ENCODE results near the gene MST1.

Gene MST1

DNA sequence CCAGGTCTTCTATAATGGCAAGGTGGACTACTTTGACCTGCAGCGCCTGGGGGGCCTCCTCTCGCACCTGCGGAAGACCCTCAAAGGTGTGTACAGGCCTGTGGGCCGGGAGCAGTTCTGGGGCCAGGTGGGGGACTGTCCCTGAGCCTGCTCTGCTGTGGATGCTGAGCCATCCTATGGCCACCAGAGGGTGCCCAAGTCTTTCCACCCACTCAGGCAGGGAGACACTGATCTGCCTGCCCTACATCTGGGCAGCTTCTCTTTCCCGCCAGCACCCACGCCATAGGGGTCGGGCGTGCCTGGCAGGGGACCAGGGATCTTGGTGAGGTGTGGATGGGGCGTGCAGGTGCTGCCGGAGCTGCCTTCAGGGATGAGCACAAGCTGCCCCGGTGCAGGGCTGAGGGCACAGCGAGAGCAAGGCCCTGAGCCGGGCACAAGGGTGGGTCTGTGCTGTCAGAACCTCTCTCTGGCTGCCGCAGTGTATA is 14.2 kb upstream of the MST1 start (continued):
- TF ChIP-seq IKZF3 (tag by site-specific recombination; IDR thresholded peaks at IDR 0.05) (no peak), ZNF174 (tag by site-specific recombination; IDR thresholded peaks at IDR 0.05) (no peak), ZNF239 (tag by site-specific recombination; IDR thresholded peaks at IDR 0.05) (no peak), ZNF621 (tag by site-specific recombination; IDR thresholded peaks at IDR 0.05) (no peak), OVOL3 (tag by site-specific recombination; IDR thresholded peaks at IDR 0.05) (no peak), BCL11A (tag by site-specific recombination; IDR thresholded peaks at IDR 0.05; ENCODE audit: low read depth) (no peak), ZNF23 (tag by site-specific recombination; IDR thresholded peaks at IDR 0.05; ENCODE audit: borderline replicate concordance) (no peak), ZNF350 (tag by site-specific recombination; IDR thresholded peaks at IDR 0.05) (no peak), ZNF76 (tag by site-specific recombination; IDR thresholded peaks at IDR 0.05; ENCODE audit: borderline replicate concordance, low read depth) (no peak)
- TF ChIP-seq, protein P1, sequence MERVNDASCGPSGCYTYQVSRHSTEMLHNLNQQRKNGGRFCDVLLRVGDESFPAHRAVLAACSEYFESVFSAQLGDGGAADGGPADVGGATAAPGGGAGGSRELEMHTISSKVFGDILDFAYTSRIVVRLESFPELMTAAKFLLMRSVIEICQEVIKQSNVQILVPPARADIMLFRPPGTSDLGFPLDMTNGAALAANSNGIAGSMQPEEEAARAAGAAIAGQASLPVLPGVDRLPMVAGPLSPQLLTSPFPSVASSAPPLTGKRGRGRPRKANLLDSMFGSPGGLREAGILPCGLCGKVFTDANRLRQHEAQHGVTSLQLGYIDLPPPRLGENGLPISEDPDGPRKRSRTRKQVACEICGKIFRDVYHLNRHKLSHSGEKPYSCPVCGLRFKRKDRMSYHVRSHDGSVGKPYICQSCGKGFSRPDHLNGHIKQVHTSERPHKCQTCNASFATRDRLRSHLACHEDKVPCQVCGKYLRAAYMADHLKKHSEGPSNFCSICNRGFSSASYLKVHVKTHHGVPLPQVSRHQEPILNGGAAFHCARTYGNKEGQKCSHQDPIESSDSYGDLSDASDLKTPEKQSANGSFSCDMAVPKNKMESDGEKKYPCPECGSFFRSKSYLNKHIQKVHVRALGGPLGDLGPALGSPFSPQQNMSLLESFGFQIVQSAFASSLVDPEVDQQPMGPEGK (tag by site-specific recombination; IDR thresholded peaks at IDR 0.05) = peak; percentile 21; the same call in 1 of the 2 replicates
- TF ChIP-seq, protein P2, sequence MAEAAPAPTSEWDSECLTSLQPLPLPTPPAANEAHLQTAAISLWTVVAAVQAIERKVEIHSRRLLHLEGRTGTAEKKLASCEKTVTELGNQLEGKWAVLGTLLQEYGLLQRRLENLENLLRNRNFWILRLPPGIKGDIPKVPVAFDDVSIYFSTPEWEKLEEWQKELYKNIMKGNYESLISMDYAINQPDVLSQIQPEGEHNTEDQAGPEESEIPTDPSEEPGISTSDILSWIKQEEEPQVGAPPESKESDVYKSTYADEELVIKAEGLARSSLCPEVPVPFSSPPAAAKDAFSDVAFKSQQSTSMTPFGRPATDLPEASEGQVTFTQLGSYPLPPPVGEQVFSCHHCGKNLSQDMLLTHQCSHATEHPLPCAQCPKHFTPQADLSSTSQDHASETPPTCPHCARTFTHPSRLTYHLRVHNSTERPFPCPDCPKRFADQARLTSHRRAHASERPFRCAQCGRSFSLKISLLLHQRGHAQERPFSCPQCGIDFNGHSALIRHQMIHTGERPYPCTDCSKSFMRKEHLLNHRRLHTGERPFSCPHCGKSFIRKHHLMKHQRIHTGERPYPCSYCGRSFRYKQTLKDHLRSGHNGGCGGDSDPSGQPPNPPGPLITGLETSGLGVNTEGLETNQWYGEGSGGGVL (tag by site-specific recombination; IDR thresholded peaks at IDR 0.05) = no peak
- TF ChIP-seq, protein P3, sequence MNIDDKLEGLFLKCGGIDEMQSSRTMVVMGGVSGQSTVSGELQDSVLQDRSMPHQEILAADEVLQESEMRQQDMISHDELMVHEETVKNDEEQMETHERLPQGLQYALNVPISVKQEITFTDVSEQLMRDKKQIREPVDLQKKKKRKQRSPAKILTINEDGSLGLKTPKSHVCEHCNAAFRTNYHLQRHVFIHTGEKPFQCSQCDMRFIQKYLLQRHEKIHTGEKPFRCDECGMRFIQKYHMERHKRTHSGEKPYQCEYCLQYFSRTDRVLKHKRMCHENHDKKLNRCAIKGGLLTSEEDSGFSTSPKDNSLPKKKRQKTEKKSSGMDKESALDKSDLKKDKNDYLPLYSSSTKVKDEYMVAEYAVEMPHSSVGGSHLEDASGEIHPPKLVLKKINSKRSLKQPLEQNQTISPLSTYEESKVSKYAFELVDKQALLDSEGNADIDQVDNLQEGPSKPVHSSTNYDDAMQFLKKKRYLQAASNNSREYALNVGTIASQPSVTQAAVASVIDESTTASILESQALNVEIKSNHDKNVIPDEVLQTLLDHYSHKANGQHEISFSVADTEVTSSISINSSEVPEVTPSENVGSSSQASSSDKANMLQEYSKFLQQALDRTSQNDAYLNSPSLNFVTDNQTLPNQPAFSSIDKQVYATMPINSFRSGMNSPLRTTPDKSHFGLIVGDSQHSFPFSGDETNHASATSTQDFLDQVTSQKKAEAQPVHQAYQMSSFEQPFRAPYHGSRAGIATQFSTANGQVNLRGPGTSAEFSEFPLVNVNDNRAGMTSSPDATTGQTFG (tag by site-specific recombination; IDR thresholded peaks at IDR 0.05; ENCODE audit: borderline replicate concordance) = no peak

DNA sequence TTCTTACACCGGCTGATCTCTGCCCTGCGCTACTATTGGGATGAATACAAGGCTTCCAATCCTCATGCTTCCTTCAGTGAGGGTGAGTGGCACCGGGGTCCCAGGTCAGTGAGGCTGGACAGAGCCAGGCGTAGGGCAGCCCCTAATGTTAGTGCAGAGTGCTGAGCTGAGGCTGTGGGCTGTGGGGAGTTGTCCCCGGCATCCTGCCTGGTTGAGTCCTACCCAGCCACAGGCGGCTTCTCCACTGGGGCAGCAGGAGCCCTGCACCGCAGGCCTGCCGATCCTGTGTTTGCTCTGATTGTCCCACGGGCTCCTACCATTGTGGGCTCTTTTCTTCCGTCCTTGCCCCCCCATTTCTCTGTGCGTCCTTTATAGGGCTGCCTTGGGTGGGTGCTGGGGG is 13.4 kb upstream of the MST1 start:
- Histone ChIP-seq H3K36me3 (ENCODE audit: control insufficient read depth in 2 of 2, insufficient read depth in 1 of 2, low read length in 2 of 2) (peaks cover 0 to 94% of the 10 kb centered on the region in 2 experiments; a peak in 2 of 3 replicates), H3K27ac (ENCODE audit: extremely low read depth, low read depth, low read length) (no peak overlapping the region), H3K4me3 (ENCODE audit: low read depth, low read length) (no peak overlapping the region), H3K4me1 (ENCODE audit: control insufficient read depth, insufficient read depth, low read length) (no peaks in the 10 kb centered on the region), H3K9me3 (ENCODE audit: control insufficient read depth, insufficient read depth, low read depth, low read length) (no peaks in the 10 kb centered on the region)
- POLR2A ChIA-PET = no interaction called here
- CTCF ChIA-PET = interaction anchor here (0.7 to 4.7 kb wide), 5 partner anchors 9 to 491 kb away, joined by 3 to 36 read pairs (median 5); no protein-coding TSS in a partner anchor
- TF ChIP-seq, protein P1 (tag by site-specific recombination; IDR thresholded peaks at IDR 0.05) = no peak
- no peak for TF ChIP-seq ZNF48 (tag by site-specific recombination; IDR thresholded peaks at IDR 0.05)
- no peak for TF ChIP-seq HOXA7 (CRISPR knock-in tag; IDR thresholded peaks at IDR 0.05; ENCODE audit: borderline replicate concordance)
- TF ChIP-seq, protein P4, sequence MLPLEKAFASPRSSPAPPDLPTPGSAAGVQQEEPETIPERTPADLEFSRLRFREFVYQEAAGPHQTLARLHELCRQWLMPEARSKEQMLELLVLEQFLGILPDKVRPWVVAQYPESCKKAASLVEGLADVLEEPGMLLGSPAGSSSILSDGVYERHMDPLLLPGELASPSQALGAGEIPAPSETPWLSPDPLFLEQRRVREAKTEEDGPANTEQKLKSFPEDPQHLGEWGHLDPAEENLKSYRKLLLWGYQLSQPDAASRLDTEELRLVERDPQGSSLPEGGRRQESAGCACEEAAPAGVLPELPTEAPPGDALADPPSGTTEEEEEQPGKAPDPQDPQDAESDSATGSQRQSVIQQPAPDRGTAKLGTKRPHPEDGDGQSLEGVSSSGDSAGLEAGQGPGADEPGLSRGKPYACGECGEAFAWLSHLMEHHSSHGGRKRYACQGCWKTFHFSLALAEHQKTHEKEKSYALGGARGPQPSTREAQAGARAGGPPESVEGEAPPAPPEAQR (tag by site-specific recombination; IDR thresholded peaks at IDR 0.05) = no peak
- TF ChIP-seq ZNF664 (tag by site-specific recombination; IDR thresholded peaks at IDR 0.05) = no peak
- TF ChIP-seq ZNF426 (tag by site-specific recombination; IDR thresholded peaks at IDR 0.05) = no peak
- TF ChIP-seq ZEB2 (tag by site-specific recombination; IDR thresholded peaks at IDR 0.05) = no peak
- TF ChIP-seq, protein P5, sequence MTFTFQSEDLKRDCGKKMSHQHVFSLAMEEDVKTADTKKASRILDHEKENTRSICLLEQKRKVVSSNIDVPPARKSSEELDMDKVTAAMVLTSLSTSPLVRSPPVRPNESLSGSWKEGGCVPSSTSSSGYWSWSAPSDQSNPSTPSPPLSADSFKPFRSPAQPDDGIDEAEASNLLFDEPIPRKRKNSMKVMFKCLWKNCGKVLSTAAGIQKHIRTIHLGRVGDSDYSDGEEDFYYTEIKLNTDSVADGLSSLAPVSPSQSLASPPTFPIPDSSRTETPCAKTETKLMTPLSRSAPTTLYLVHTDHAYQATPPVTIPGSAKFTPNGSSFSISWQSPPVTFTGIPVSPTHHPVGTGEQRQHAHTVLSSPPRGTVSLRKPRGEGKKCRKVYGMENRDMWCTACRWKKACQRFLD (tag by site-specific recombination; IDR thresholded peaks at IDR 0.05) = no peak
- TF ChIP-seq, protein P6, sequence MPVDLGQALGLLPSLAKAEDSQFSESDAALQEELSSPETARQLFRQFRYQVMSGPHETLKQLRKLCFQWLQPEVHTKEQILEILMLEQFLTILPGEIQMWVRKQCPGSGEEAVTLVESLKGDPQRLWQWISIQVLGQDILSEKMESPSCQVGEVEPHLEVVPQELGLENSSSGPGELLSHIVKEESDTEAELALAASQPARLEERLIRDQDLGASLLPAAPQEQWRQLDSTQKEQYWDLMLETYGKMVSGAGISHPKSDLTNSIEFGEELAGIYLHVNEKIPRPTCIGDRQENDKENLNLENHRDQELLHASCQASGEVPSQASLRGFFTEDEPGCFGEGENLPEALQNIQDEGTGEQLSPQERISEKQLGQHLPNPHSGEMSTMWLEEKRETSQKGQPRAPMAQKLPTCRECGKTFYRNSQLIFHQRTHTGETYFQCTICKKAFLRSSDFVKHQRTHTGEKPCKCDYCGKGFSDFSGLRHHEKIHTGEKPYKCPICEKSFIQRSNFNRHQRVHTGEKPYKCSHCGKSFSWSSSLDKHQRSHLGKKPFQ (tag by site-specific recombination; IDR thresholded peaks at IDR 0.05) = no peak
- TF ChIP-seq ZXDB (tag by site-specific recombination; IDR thresholded peaks at IDR 0.05) = no peak
- TF ChIP-seq ZNF837 (tag by site-specific recombination; IDR thresholded peaks at IDR 0.05) = no peak
- TF ChIP-seq ZNF302 (tag by site-specific recombination; IDR thresholded peaks at IDR 0.05; ENCODE audit: low read depth) = no peak
- no peak for TF ChIP-seq ZFP37 (tag by site-specific recombination; IDR thresholded peaks at IDR 0.05)

All from HEK293 (cell line).